HG03159 (cell line): ENCODE data around the gene DOCK1.

Experiments used
- ATAC-seq: cut with Tn5 transposase; IDR thresholded peaks from one replicate; pipeline ENCODE4 v1.9.1; 2021; ENCODE audit warnings: mild to moderate bottlenecking, moderate library complexity; ENCODE audit not compliant: unreplicated experiment

Gene DOCK1

GRCh38 chr10:126949161-126949503, 43.9 kb downstream of the DOCK1 start:
- no peak for ATAC-seq

GRCh38 chr10:126950401-126951105, 45.3 kb downstream of the DOCK1 start:
- no peak for ATAC-seq

- ATAC-seq, result no peak
Measured at GRCh38 chr10:126953886-126954285, 48.7 kb downstream of the DOCK1 start.

- no peak for ATAC-seq
Measured at GRCh38 chr10:126955396-126955795, 50.2 kb downstream of the DOCK1 start.

- no peak for ATAC-seq
Measured at GRCh38 chr10:126955934-126956711, 50.9 kb downstream of the DOCK1 start.

GRCh38 chr10:126956712-126957108, 51.5 kb downstream of the DOCK1 start:
- ATAC-seq, result no peak

GRCh38 chr10:126957111-126957510, 51.9 kb downstream of the DOCK1 start:
- no peak for ATAC-seq

- ATAC-seq, result no peak
Measured at GRCh38 chr10:126959431-126959830, 54.2 kb downstream of the DOCK1 start.

GRCh38 chr10:126959906-126960685, 54.9 kb downstream of the DOCK1 start:
- no peak for ATAC-seq

GRCh38 chr10:126963354-126963753, 58.1 kb downstream of the DOCK1 start:
- ATAC-seq, result no peak

- ATAC-seq, result no peak
Measured at GRCh38 chr10:126964190-126964589, 59.0 kb downstream of the DOCK1 start.

- ATAC-seq, result no peak
Measured at GRCh38 chr10:126966938-126967337, 61.7 kb downstream of the DOCK1 start.

GRCh38 chr10:126969310-126969709, 64.1 kb downstream of the DOCK1 start:
- no peak for ATAC-seq

GRCh38 chr10:126972635-126973414, 67.6 kb downstream of the DOCK1 start:
- no peak for ATAC-seq

- ATAC-seq, result no peak
Measured at GRCh38 chr10:126975221-126975620, 70.0 kb downstream of the DOCK1 start.

- no peak for ATAC-seq
Measured at GRCh38 chr10:126977216-126977615, 72.0 kb downstream of the DOCK1 start.

GRCh38 chr10:126979311-126979710, 74.1 kb downstream of the DOCK1 start:
- no peak for ATAC-seq

- no peak for ATAC-seq
Measured at GRCh38 chr10:126993208-126993607, 88.0 kb downstream of the DOCK1 start.

GRCh38 chr10:126997801-126998590, 92.8 kb downstream of the DOCK1 start:
- no peak for ATAC-seq

GRCh38 chr10:127000598-127000997, 95.4 kb downstream of the DOCK1 start:
- no peak for ATAC-seq
